LNCaP clone FGC (cell line): Measurements from ENCODE around the gene MLKL.
"Not testable (repeated sequence)": the region's sequence is repeated elsewhere in the genome, so short reads cannot be mapped to it uniquely, and the experiment has no call there.

Experiments used
- DNase-seq: peaks from one replicate; pipeline ENCODE4 v3.0.0-alpha.2; 2011; ENCODE audit warnings: low read depth
- H3K4me3 ChIP-seq: 2 replicates; pipeline ENCODE4 v1.5.1; 2011; ENCODE audit warnings: mild to moderate bottlenecking, low read depth, low read length, control low read depth
- CTCF ChIP-seq: IDR thresholded peaks from 2 replicates; pipeline ENCODE4 v1.5.1; 2012; ENCODE audit warnings: mild to moderate bottlenecking; ENCODE audit not compliant: control insufficient read depth, insufficient read depth; ENCODE audit errors: extremely low read depth

MLKL gene

GRCh38 chr16:74725651-74726455 lies 25.2 kb upstream of the MLKL start:
- no peak for DNase-seq
- no peak overlapping the region for H3K4me3 ChIP-seq
- TF ChIP-seq CTCF: no peak

GRCh38 chr16:74724820-74725549 lies 24.3 kb upstream of the MLKL start:
- TF ChIP-seq CTCF: no peak
- H3K4me3 ChIP-seq: no peak overlapping the region
- no peak for DNase-seq

GRCh38 chr16:74723256-74723655 lies 22.6 kb upstream of the MLKL start:
- no peak for DNase-seq
- TF ChIP-seq CTCF: no peak
- H3K4me3 ChIP-seq: no peak overlapping the region

- DNase-seq, H3K4me3 ChIP-seq: not testable (repeated sequence)
Observed at GRCh38 chr16:74722156-74722555, 21.5 kb upstream of the MLKL start.

GRCh38 chr16:74721716-74722115 lies 21.1 kb upstream of the MLKL start:
- TF ChIP-seq CTCF: no peak
- no peak for DNase-seq
- H3K4me3 ChIP-seq: no peak overlapping the region

- no peak for DNase-seq
- TF ChIP-seq CTCF: no peak
- H3K4me3 ChIP-seq: no peak overlapping the region
Observed at GRCh38 chr16:74720579-74720978, 19.9 kb upstream of the MLKL start.

GRCh38 chr16:74718741-74719610 lies 18.3 kb upstream of the MLKL start:
- no peak for DNase-seq
- TF ChIP-seq CTCF: no peak
- H3K4me3 ChIP-seq: no peak overlapping the region
